ENCODE data around the gene GADD45G. TPM values are rescaled to one million over a fixed set of nuclear protein-coding genes. Genes with fewer than 3 reads are reported as not detected.

Gene GADD45G
- polyA plus RNA-seq, 1 of the 3 experiments (the other 2 are of a cell fraction): 1.3 TPM

DNA sequence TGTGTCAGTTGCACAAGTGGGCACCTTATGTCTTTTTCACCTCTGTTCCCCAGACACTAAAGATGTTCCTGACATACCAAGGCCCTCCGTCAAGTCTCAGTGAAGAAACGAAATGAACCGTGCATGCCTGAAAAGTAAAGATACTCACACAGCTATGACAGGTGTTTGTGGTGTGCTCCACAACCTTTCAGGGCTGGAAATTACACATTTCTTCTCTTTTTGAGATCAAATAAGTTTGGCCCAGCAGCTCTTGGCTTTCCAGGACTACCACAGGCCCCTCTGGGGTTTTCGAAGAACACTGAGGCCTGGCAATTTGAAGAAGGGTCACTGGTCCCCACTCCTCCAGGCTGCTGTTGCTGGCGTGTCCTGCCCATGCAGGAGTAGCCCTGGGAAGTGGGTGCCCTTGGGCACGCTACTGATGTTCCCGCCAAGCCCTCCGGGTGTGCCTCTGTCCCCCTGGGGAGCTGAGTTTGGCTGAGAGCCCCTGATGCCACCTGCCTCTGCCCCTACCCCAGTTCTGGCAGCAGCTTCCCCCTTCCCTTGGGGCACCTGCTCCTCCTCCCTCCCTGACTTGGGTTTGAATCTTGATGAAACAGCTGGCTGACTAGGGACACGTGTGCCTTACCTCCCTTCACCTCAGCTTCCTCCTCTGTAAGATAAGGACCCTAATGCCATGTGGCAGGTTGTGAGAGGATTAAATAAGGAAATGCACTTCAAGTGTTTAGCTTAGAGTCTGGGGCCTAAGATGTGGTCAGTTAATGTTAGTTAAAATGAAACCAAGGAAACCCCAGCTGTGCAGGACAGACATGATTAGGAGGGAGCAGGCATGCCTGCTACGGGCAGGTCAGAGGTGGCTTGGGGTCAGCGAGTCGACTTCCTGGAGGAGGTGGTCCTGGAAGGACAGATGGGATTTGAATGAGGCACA lies 49.1 kb upstream of the GADD45G start:
- DNase-seq: no peak
- POLR2A ChIA-PET: no interaction called here
- no peak overlapping the region for H3K4me2 ChIP-seq
- no peaks in the 10 kb centered on the region for H3K79me2 ChIP-seq (ENCODE audit: insufficient read depth)
- H3F3A ChIP-seq (replicated peaks; ENCODE audit: insufficient read depth): no peaks in the 10 kb centered on the region
- H2AFZ ChIP-seq (ENCODE audit: low read depth): no peak overlapping the region
- H3K9me2 ChIP-seq: no peaks in the 10 kb centered on the region
- H3K9ac ChIP-seq: no peak overlapping the region
- 61% methylated on average over 8 of the region's 12 CpGs for WGBS (ENCODE audit: low lambda C conversion rate)
- H3K9me3 ChIP-seq: no peaks in the 10 kb centered on the region
- H3K27me3 ChIP-seq (ENCODE audit: insufficient read depth): no peaks in the 10 kb centered on the region
- no peaks in the 10 kb centered on the region for H4K20me1 ChIP-seq (ENCODE audit: insufficient read depth)
- H3K27ac ChIP-seq (ENCODE audit: low read depth in 2 of 2, low read length in 1 of 2): no peak overlapping the region
- H3K36me3 ChIP-seq (replicated peaks in 1 of 2; ENCODE audit: control insufficient read depth in 1 of 2, insufficient read depth in 2 of 2, low read length in 1 of 2): no peaks in the 10 kb centered on the region
- no peak overlapping the region for H3K4me3 ChIP-seq (ENCODE audit: low read depth in 2 of 2, low read length in 1 of 2)
- CTCF ChIA-PET: interaction anchor here (1.1 to 1.5 kb wide), 3 partner anchors 13 to 237 kb away, joined by 3 read pairs; partner anchors contain the start of gene SECISBP2
- H3K4me1 ChIP-seq (ENCODE audit: control insufficient read depth in 1 of 2, insufficient read depth in 2 of 2, low read depth in 1 of 2, low read length in 1 of 2): no peaks in the 10 kb centered on the region
- TF ChIP-seq, protein P1, sequence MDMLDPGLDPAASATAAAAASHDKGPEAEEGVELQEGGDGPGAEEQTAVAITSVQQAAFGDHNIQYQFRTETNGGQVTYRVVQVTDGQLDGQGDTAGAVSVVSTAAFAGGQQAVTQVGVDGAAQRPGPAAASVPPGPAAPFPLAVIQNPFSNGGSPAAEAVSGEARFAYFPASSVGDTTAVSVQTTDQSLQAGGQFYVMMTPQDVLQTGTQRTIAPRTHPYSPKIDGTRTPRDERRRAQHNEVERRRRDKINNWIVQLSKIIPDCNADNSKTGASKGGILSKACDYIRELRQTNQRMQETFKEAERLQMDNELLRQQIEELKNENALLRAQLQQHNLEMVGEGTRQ (IDR thresholded peaks at IDR 0.05; ENCODE audit: borderline replicate concordance, low read depth, low read length): no peak
- TF ChIP-seq GABPA (IDR thresholded peaks at IDR 0.05; ENCODE audit: low read depth) (no peak), SMC3 (IDR thresholded peaks at IDR 0.05; ENCODE audit: low read depth, low read length) (no peak), MXI1 (IDR thresholded peaks at IDR 0.05; ENCODE audit: low read depth, low read length) (no peak), EZH2phosphoT487 (IDR thresholded peaks at IDR 0.05; ENCODE audit: borderline replicate concordance, low read depth) (no peak), TAF1 (IDR thresholded peaks at IDR 0.05; ENCODE audit: borderline replicate concordance, low read depth, low read length) (no peak), POLR2AphosphoS5 (IDR thresholded peaks at IDR 0.05; ENCODE audit: low read depth, low read length) (no peak), TEAD4 (IDR thresholded peaks at IDR 0.05; ENCODE audit: borderline replicate concordance, insufficient read depth) (no peak), FOXJ3 (CRISPR knock-in tag; IDR thresholded peaks at IDR 0.05) (no peak), FOSL2 (IDR thresholded peaks at IDR 0.05; ENCODE audit: borderline replicate concordance, low read depth) (no peak), SIN3A (IDR thresholded peaks at IDR 0.05; ENCODE audit: borderline replicate concordance, low read depth, low read length) (no peak), RAD21 (IDR thresholded peaks at IDR 0.05; ENCODE audit: low read length) (no peak), YY1 (IDR thresholded peaks at IDR 0.05; ENCODE audit: low read depth) (no peak)
- TF ChIP-seq, protein P2, sequence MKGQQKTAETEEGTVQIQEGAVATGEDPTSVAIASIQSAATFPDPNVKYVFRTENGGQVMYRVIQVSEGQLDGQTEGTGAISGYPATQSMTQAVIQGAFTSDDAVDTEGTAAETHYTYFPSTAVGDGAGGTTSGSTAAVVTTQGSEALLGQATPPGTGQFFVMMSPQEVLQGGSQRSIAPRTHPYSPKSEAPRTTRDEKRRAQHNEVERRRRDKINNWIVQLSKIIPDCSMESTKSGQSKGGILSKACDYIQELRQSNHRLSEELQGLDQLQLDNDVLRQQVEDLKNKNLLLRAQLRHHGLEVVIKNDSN (IDR thresholded peaks at IDR 0.05; ENCODE audit: borderline replicate concordance, low read depth): no peak
- TF ChIP-seq, protein P3, sequence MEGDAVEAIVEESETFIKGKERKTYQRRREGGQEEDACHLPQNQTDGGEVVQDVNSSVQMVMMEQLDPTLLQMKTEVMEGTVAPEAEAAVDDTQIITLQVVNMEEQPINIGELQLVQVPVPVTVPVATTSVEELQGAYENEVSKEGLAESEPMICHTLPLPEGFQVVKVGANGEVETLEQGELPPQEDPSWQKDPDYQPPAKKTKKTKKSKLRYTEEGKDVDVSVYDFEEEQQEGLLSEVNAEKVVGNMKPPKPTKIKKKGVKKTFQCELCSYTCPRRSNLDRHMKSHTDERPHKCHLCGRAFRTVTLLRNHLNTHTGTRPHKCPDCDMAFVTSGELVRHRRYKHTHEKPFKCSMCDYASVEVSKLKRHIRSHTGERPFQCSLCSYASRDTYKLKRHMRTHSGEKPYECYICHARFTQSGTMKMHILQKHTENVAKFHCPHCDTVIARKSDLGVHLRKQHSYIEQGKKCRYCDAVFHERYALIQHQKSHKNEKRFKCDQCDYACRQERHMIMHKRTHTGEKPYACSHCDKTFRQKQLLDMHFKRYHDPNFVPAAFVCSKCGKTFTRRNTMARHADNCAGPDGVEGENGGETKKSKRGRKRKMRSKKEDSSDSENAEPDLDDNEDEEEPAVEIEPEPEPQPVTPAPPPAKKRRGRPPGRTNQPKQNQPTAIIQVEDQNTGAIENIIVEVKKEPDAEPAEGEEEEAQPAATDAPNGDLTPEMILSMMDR (IDR thresholded peaks at IDR 0.05): no peak
- TF ChIP-seq, protein P4, sequence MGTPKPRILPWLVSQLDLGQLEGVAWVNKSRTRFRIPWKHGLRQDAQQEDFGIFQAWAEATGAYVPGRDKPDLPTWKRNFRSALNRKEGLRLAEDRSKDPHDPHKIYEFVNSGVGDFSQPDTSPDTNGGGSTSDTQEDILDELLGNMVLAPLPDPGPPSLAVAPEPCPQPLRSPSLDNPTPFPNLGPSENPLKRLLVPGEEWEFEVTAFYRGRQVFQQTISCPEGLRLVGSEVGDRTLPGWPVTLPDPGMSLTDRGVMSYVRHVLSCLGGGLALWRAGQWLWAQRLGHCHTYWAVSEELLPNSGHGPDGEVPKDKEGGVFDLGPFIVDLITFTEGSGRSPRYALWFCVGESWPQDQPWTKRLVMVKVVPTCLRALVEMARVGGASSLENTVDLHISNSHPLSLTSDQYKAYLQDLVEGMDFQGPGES (IDR thresholded peaks at IDR 0.05; ENCODE audit: low read depth, low read length): no peak
